CD4-positive, alpha-beta T cell treated with Interleukin-2 at 100 ng/mL for 4 hours (primary cell): ENCODE measurements around the gene DUSP22.

Experiments used
- DNase-seq: peaks from one replicate; pipeline ENCODE4 v3.0.0-alpha.2; 2020; ENCODE audit warnings: low spot score

The DUSP22 gene

DNA sequence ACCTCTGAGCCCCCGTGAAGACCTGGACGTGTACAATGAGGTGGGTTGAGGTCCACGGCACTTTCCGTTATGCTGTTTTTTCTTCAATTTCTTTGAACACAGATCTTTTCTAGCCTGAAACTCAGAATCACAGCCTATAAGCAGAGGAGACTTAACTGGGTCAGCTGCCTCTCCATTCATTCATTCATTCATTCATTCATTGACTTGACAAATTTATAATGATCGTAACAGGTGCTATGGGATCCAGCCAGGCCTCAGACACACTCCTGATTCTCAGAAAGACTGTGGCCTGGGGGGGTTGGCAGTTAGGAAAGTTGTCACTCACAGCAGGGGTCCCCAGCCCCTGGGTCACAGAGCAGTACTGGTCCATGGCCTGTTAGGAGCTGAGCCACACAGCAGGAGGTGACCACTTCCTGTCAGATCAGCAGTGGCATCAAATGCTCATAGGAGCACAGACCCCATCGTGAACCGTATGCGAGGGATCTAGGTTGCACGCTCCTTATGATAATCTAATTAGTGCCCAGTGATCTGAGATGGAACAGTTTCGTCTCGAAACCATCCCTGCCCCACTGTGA is 60.7 kb downstream of the DUSP22 start:
- no peak for DNase-seq

GRCh38 chr6:353642-354614 is 61.6 kb downstream of the DUSP22 start:
- no peak for DNase-seq

DNA sequence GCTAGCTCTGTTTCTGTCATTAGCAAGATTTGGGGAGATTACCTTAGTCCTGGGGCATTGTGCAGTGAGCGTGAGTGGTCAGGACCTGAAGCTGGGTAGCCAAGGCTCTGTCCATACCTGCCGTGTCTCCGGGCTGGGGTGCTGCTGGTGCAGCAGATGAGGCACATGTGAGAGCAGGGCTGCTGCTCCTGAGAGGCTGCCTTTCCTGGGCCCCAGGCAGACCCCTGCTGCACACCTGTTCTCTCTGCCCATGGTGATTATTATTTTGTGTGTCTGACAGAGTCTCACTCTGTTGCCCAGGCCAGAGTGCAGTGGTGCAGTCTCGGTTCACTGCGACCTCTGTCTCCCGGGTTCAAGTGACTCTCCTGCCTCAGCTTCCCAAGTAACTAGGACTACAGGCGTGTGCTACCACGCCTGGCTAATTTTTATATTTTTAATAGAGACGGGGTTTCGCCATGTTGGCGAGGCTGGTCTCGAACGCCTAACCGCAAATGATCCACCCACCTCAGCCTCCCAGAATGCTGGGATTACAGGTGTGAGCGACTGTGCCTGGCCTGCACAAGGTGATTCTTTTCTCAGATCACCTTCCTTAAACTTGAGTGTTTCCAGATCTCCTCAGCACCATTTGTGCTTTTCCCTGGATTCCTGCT is 62.5 kb downstream of the DUSP22 start:
- no peak for DNase-seq

DNA sequence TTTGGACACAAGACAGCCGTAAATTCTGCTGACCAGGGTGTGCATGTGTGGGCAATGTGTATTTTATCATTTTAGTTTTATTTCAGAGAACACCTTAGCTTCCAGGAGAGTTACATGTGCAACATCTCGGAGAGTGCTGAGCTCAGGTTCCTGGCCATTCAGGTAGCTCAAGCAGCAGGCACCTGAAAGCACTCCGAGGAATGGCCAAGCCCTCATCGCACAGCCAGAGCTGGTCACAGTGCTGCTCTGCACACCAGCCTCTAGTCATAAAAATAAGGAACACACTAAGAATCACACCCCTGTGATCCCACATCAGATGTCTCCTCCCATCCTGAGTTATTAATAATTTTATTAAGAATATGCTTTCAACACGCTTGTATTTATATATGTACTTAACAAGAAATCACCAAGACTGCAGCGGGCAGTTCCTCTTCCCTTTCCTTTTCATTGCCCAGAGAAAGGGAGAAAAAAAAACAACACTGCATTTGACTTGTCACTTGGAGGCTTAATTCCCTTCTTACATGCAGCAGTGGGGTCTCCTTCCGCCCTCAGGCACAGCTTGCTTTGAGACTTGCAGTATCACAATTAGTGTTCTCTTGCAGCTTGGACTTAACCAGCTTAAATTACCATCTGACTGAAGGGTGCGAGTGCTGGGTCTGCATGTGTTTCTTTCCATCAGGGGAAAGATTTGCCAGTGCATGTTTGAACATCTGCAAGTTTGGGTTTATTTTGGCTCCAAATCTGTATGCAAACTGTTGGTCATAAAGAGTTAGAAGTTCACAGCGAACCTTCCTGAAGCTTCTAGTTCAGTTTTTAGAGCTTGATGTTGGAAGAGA is 63.3 kb downstream of the DUSP22 start:
- no peak for DNase-seq

GRCh38 chr6:356828-357251 is 64.6 kb downstream of the DUSP22 start:
- no peak for DNase-seq

- no peak for DNase-seq
Observed at GRCh38 chr6:357261-357790, 65.0 kb downstream of the DUSP22 start.

DNA sequence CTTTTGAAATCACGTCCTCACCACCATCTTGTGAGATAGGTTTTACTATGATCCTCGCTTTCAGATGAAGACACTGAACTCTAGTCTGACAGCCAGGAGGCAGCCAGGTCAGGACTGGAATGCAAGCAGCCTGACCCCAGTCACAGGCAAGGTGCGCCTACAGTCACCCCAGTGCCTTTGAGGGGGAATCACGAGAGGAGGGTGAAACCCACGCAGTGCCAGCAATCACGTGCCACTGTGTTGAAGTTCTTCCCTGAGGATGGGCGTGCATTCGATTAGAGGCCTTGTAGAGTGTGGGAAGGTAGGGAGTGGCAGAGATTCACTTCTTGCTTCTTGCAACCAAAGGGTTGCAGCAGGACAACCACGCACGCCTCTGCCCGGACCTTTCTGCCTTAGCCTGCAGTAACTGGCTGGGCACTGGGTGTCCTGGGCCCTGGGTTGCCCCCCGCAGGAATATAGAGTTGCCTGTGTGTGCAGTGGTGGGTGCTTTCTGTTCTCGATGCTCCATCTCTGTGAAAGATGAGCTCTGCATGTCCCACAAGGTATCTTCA is 65.6 kb downstream of the DUSP22 start:
- DNase-seq, result no peak

DNA sequence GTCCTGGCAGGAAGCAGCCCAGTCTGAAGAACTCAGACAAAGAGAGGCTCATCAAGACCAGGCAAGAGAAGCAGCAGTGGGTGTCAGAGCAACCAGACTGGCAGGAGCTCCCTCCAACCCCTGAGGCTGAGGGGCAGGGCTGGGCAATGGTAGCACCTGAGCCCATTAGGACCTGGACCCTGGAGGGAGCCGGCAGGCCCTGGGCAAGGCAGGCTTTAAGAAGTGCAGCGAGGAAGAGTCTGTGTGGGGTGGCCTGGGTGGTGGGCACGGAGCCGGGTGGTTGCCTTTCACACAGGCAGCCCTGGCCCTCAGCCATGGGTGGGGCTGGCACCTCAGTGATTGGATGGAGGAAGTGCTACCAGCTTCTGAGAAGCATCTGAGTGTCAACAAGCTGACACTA is 66.1 kb downstream of the DUSP22 start:
- DNase-seq, result no peak

DNA sequence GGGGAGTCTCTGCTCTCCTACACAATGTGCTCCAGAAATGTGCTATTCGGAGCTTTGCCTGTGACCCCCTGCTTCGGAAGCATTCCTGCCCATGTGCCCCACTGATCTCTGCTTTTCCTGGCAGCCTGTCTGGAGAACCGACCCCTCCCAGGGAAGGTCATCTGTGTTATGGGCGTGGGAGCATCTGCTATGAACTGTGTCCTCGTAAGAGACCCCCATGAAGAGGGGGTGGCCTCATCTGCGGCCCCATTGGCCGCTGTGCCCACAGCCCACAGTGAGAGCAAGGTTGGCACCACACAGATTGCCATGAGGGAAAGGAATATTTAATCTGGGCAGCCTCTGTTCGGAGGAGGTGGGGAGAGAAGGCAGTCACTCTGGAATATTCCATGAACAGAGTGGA is 66.6 kb downstream of the DUSP22 start:
- DNase-seq, result no peak

- DNase-seq, result no peak
Observed at GRCh38 chr6:359261-360035, 67.2 kb downstream of the DUSP22 start.

- no peak for DNase-seq
Observed at GRCh38 chr6:360349-360748, 68.1 kb downstream of the DUSP22 start.

DNA sequence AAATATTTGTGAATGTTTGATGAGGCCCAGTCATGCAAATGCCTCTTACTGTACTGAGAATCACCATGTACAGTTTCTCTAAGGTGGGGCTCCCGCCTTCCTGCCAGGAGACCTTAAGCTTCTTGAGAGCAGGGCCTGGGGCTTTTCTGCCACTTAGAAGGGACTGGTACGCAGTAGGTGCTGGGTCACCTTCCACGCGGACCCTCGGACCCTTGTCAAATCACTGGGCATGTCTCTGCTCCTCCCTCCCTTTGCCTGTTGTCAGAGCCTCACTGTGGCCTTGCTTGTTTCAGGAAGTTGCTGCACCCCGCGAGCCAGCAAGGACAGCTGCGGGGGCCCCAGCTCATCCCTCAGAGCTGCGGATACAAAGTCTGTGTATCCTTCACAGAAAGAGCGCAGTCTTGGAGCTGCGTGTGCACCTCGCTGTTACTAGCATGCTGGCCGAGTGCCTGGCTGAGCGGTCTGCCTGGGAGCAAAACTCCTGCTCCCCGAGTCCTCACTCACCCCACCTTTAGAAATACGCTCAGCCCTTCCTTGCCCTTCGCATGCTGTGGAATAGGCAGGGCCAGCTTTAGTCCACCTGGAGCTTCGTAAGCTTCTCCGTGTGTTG is 68.6 kb downstream of the DUSP22 start:
- DNase-seq, result no peak

GRCh38 chr6:361411-362132 is 69.3 kb downstream of the DUSP22 start:
- DNase-seq, result no peak

GRCh38 chr6:362231-362923 is 70.1 kb downstream of the DUSP22 start:
- DNase-seq, result no peak

DNA sequence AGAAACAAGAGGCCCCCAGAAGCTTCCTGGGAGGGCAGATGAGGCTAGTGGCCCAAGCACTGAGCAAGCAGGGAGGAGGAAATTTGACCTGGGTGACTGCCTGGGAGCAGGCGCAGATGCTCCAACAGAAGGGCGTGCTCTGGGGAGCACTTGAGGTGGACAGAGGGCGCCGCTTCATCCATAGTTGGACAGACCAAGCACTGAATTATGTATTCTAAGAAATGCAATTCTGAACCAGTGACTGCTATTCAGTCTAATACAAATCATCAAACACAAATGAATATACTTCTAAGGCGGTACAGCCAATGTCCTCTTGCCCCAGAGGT is 70.6 kb downstream of the DUSP22 start:
- no peak for DNase-seq

- DNase-seq, result no peak
Observed at GRCh38 chr6:363291-363690, 71.0 kb downstream of the DUSP22 start.

DNA sequence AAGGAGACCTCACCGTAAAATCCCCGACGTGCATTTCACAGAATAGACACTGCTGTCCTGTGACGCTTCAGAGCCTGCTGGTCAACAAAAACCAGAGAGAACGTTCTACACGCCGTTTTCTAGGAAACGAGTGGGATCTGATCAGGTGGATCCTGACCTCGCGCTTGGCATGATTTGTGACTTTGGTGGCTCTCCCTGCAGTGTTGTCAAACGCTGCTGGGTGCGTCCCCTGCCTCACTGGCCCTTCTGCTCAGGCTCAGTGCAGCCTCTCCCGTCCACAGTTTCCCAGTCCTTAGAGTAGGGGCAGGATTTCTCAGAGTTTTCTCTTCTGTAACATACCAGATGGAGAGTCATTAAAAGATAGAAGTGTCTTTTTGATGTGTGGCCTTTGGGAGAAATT is 71.6 kb downstream of the DUSP22 start:
- no peak for DNase-seq

GRCh38 chr6:364609-365540 is 72.6 kb downstream of the DUSP22 start:
- no peak for DNase-seq
